DND-41 (cell line): Measurements from ENCODE around the gene PDS5B.

ENCODE experiments used
- CTCF ChIP-seq: IDR thresholded peaks from 2 replicates; pipeline ENCODE4 v1.5.1; 2012; ENCODE audit warnings: borderline replicate concordance, low read length, moderate library complexity, mild to moderate bottlenecking; ENCODE audit not compliant: poor library complexity, severe bottlenecking; ENCODE audit errors: extremely low read depth
- EZH2 ChIP-seq: IDR thresholded peaks from 3 replicates; pipeline ENCODE4 v1.6.1; 2012; ENCODE audit warnings: borderline replicate concordance, low read depth, mild to moderate bottlenecking, moderate library complexity, low read length, inconsistent platforms; ENCODE audit not compliant: severe bottlenecking

- TF ChIP-seq CTCF, result no peak
- TF ChIP-seq EZH2, result no peak
Observed at GRCh38 chr13:32781906-32782305, 195.7 kb downstream of the PDS5B start.
